A549 (cell line): ENCODE measurements around the gene ERN1. TPM values are rescaled to one million over a fixed set of nuclear protein-coding genes. Genes with fewer than 3 reads are reported as not detected.

Experiments
- ATAC-seq, 2 experiments: fragments of 200-7000 bp in 1 of 2; fragments of >200 bp in 1 of 2; cut with Nextera tagmentation in 1 of 2; cut with Tn5 transposase in 1 of 2; 3 replicates each; pipeline versions ENCODE4 v1.8.0 to v1.9.1; 2018 to 2020; ENCODE audit warnings: mild to moderate bottlenecking in 1 of 2, moderate library complexity in 1 of 2
- CTCF ChIA-PET: fragments of 300-600 bp; sonication (Branson Sonifier 250); formaldehyde crosslinking; extraction: SDS; loops from one replicate; lab custom pipeline; 2021; ENCODE audit warnings: antibody characterized with exemption, inconsistent platforms; lab: Yijun Ruan, JAX
- POLR2A ChIA-PET: fragments of 350-600 bp; formaldehyde crosslinking; extraction: SDS; loops from one replicate; lab custom pipeline; 2021; ENCODE audit warnings: antibody characterized with exemption, inconsistent platforms; lab: Yijun Ruan, JAX
- DNase-seq, 2 experiments: peaks; one replicate each; pipeline versions ENCODE4 v3.0.0 to v3.0.0-alpha.2; 2011 to 2016; ENCODE audit warnings: low read depth in 1 of 2, low spot score in 1 of 2
- FAIRE-seq: peaks from 2 replicates; lab custom pipeline; 2011; peaks lifted over from hg19 to GRCh38; lab: Jason Lieb, UNC
- H3K27ac ChIP-seq, 2 experiments: fragments of >200 bp; sonication (Bioruptor Twin); formaldehyde crosslinking; 3 replicates each; pipeline ENCODE4 v1.5.1; 2016 to 2017
- H3K4me1 ChIP-seq: fragments of >200 bp; sonication (Bioruptor Twin); formaldehyde crosslinking; 3 replicates; pipeline ENCODE4 v1.6.1; 2016
- H3K4me2 ChIP-seq: fragments of >200 bp; sonication (Bioruptor Twin); formaldehyde crosslinking; 3 replicates; pipeline ENCODE4 v1.6.1; 2016
- H3K4me3 ChIP-seq: fragments of >200 bp; sonication (Bioruptor Twin); formaldehyde crosslinking; 3 replicates; pipeline ENCODE4 v1.5.1; 2016
- H3K9me3 ChIP-seq: fragments of >200 bp; sonication (Bioruptor Twin); formaldehyde crosslinking; 3 replicates; pipeline ENCODE4 v1.6.1; 2016
- ATOH8 ChIP-seq: fragments of 250-450 bp; sonication (Bioruptor Pico); IDR thresholded peaks from 2 replicates; pipeline ENCODE4 v1.5.0; 2020; ENCODE audit warnings: low read depth, mild to moderate bottlenecking, moderate library complexity
- BHLHE40 ChIP-seq: IDR thresholded peaks from 2 replicates; pipeline ENCODE4 v1.6.1; 2012; ENCODE audit warnings: low read depth, low read length, inconsistent platforms
- ELK1 ChIP-seq: fragments of 150-350 bp; IDR thresholded peaks from 2 replicates; pipeline ENCODE4 v1.6.1; 2014; ENCODE audit warnings: low read depth, mild to moderate bottlenecking, low read length
- ESRRA ChIP-seq: fragments of 150-350 bp; IDR thresholded peaks from 2 replicates; pipeline ENCODE4 v1.6.1; 2014; ENCODE audit warnings: mild to moderate bottlenecking, low read length, borderline replicate concordance
- FOSL2 ChIP-seq, 2 experiments: fragments of 450-650 bp in 1 of 2; fragments of >200 bp in 1 of 2; sonication (Bioruptor Twin) in 1 of 2; formaldehyde crosslinking; IDR thresholded peaks; 2 replicates each; pipeline versions ENCODE4 v1.5.0 to v1.6.1; 2016 to 2020; ENCODE audit warnings: mild to moderate bottlenecking in 1 of 2, moderate library complexity in 1 of 2
- HMGXB4 ChIP-seq: fragments of 250-450 bp; sonication (Bioruptor Pico); IDR thresholded peaks from 2 replicates; pipeline ENCODE4 v1.5.0; 2021; ENCODE audit warnings: mild to moderate bottlenecking, moderate library complexity, borderline replicate concordance
- HOXA7 ChIP-seq: fragments of 250-450 bp; sonication (Bioruptor Pico); IDR thresholded peaks from 2 replicates; pipeline ENCODE4 v1.5.0; 2020; ENCODE audit warnings: mild to moderate bottlenecking, moderate library complexity
- HOXB13 ChIP-seq: fragments of 250-450 bp; sonication (Bioruptor Pico); IDR thresholded peaks from 2 replicates; pipeline ENCODE4 v1.5.0; 2020; ENCODE audit warnings: low read depth, mild to moderate bottlenecking, moderate library complexity
- KDM1A ChIP-seq: fragments of 200-600 bp; sonication (generic); IDR thresholded peaks from 2 replicates; pipeline ENCODE4 v1.6.1; 2016; ENCODE audit warnings: low read depth, mild to moderate bottlenecking
- MAX ChIP-seq: IDR thresholded peaks from 2 replicates; pipeline ENCODE4 v1.6.1; 2012
- MYC ChIP-seq: IDR thresholded peaks from 2 replicates; pipeline ENCODE4 v1.6.1; 2012; ENCODE audit warnings: mild to moderate bottlenecking, inconsistent platforms, low read length, improper control_type of control experiment, borderline replicate concordance
- PBX3 ChIP-seq: IDR thresholded peaks from 2 replicates; pipeline ENCODE4 v1.6.1; 2012
- PHF8 ChIP-seq: fragments of 200-600 bp; sonication (generic); IDR thresholded peaks from 2 replicates; pipeline ENCODE4 v1.6.1; 2016; ENCODE audit warnings: low read depth, mild to moderate bottlenecking, antibody characterized with exemption, moderate library complexity, borderline replicate concordance
- POLR2A ChIP-seq: IDR thresholded peaks from 2 replicates; pipeline ENCODE4 v1.6.1; 2012; ENCODE audit warnings: mild to moderate bottlenecking, low read length
- REST ChIP-seq: fragments of 200-600 bp; sonication (generic); IDR thresholded peaks from 2 replicates; pipeline ENCODE4 v1.6.1; 2016; ENCODE audit warnings: antibody characterized with exemption, mild to moderate bottlenecking, moderate library complexity
- RNF2 ChIP-seq: fragments of 200-600 bp; sonication (generic); IDR thresholded peaks from 2 replicates; pipeline ENCODE4 v1.6.1; 2016; ENCODE audit warnings: low read depth, mild to moderate bottlenecking, antibody characterized with exemption, moderate library complexity, borderline replicate concordance
- SMC3 ChIP-seq: fragments of >200 bp; sonication (Bioruptor Twin); formaldehyde crosslinking; IDR thresholded peaks from 3 replicates; pipeline ENCODE4 v1.6.1; 2018; ENCODE audit warnings: inconsistent platforms
- TFCP2L1 ChIP-seq: fragments of 250-450 bp; sonication (Bioruptor Pico); IDR thresholded peaks from 2 replicates; pipeline ENCODE4 v1.5.0; 2021; ENCODE audit warnings: mild to moderate bottlenecking
- ZFP36 ChIP-seq: fragments of 450-650 bp; IDR thresholded peaks from 2 replicates; pipeline ENCODE4 v1.6.1; 2014; ENCODE audit warnings: borderline replicate concordance; ENCODE audit not compliant: partially characterized antibody
- ZNF302 ChIP-seq: fragments of 250-450 bp; sonication (Bioruptor Pico); IDR thresholded peaks from 2 replicates; pipeline ENCODE4 v1.9.0; 2021; ENCODE audit warnings: inconsistent platforms, mild to moderate bottlenecking, moderate library complexity
- WGBS: methylation state at CpG from one replicate; pipeline ENCODE4 v1.1.6; 2017; ENCODE audit errors: missing lambda C conversion rate; 5-methylcytosine and 5-hydroxymethylcytosine counted together
- polyA plus RNA-seq, 4 experiments: library from polyadenylated mRNA; depleted of rRNA in 3 of 4; stranded (reverse); fragments of >200 nt; fragmentation: RNase III in 1 of 4; extraction: RNeasy Plus Mini Kit Qiagen cat#74134 plus additional on column Dnase treatment in 1 of 4; gene quantifications; 2 replicates in 3 of 4; 3 replicates in 1 of 4; pipeline ENCODE4 v1.2.3, GENCODE V29; 2011 to 2017

ERN1 gene
- polyA plus RNA-seq, 2 of the 4 experiments (the other 2 are of a cell fraction): 4.1 to 19.8 TPM

- ChIA-PET CTCF (interaction anchor here (0.6 to 4.0 kb wide), 6 partner anchors 9 to 72 kb away, joined by 3 to 24 read pairs (median 6); partner anchors contain the start of gene ERN1), POLR2A (interaction anchor here (0.6 kb wide), 1 partner anchor 8 kb away, joined by 3 read pairs; no protein-coding TSS in a partner anchor)
- Histone ChIP-seq H3K4me3 (no peak overlapping the region), H3K27ac (no peak overlapping the region)
- no peak for ATAC-seq
- TF ChIP-seq PBX3 (no peak), ATOH8 (CRISPR knock-in tag) (no peak)
- TF ChIP-seq, all 56 proteins: peak for 0
- no peak for FAIRE-seq
- no peak overlapping the region for H3K4me2 ChIP-seq
- peaks cover 9% of the 10 kb centered on the region; the same call in 2 of the 3 replicates for H3K4me1 ChIP-seq
- no peaks in the 10 kb centered on the region for H3K9me3 ChIP-seq
- DNase-seq: no peak
- WGBS: 74% methylated on average over 8 of the region's 8 CpGs
Observed at GRCh38 chr17:64097196-64097936, 32.6 kb downstream of the ERN1 start.

GRCh38 chr17:64096037-64096436 lies 33.9 kb downstream of the ERN1 start:
- CTCF ChIA-PET: interaction anchor here (1.0 to 5.0 kb wide), 7 partner anchors 10 to 70 kb away, joined by 3 to 24 read pairs (median 6); partner anchors contain the start of gene ERN1
- H3K27ac ChIP-seq: no peak overlapping the region
- H3K4me3 ChIP-seq: no peak overlapping the region
- peaks cover 9% of the 10 kb centered on the region; the same call in 2 of the 3 replicates for H3K4me1 ChIP-seq
- no peak for TF ChIP-seq ZFP36
- no peaks in the 10 kb centered on the region for H3K9me3 ChIP-seq
- ATAC-seq (no peak), DNase-seq (no peak), FAIRE-seq (no peak)
- 90% methylated on average over 3 of the region's 3 CpGs for WGBS
- POLR2A ChIA-PET: no interaction called here
- no peak overlapping the region for H3K4me2 ChIP-seq

GRCh38 chr17:64095144-64095882 lies 34.6 kb downstream of the ERN1 start:
- peaks cover 9% of the 10 kb centered on the region; the same call in 2 of the 3 replicates for H3K4me1 ChIP-seq
- no peak overlapping the region for H3K4me2 ChIP-seq
- no peak overlapping the region for H3K27ac ChIP-seq
- ChIA-PET CTCF (interaction anchor here (1.1 to 5.0 kb wide), 8 partner anchors 15 to 186 kb away, joined by 3 to 24 read pairs (median 6); partner anchors contain the start of genes ERN1 and GH1), POLR2A (interaction anchor here (0.7 kb wide), 1 partner anchor 50 kb away, joined by 3 read pairs; no protein-coding TSS in a partner anchor)
- H3K9me3 ChIP-seq: no peaks in the 10 kb centered on the region
- no peak overlapping the region for H3K4me3 ChIP-seq
- FAIRE-seq (no peak), DNase-seq (no peak), ATAC-seq (no peak)
- 92% methylated on average over 7 of the region's 7 CpGs for WGBS
- no peak for TF ChIP-seq ESRRA
- no peak for TF ChIP-seq BHLHE40
- no peak for TF ChIP-seq HMGXB4 (CRISPR knock-in tag)
- TF ChIP-seq HOXB13 (CRISPR knock-in tag): no peak
- TF ChIP-seq HOXA7 (CRISPR knock-in tag): no peak
- no peak for TF ChIP-seq ZNF302 (CRISPR knock-in tag)
- no peak for TF ChIP-seq MAX
- TF ChIP-seq TFCP2L1 (CRISPR knock-in tag): no peak
- TF ChIP-seq FOSL2 (IDR thresholded peaks at IDR 0.05): no peak
- TF ChIP-seq FOSL2 (CRISPR knock-in tag; IDR thresholded peaks at IDR 0.05): no peak
- TF ChIP-seq POLR2A: no peak
- no peak for TF ChIP-seq REST
- no peak for TF ChIP-seq PHF8
- TF ChIP-seq SMC3: no peak
- TF ChIP-seq MYC: no peak
- TF ChIP-seq RNF2: no peak
- no peak for TF ChIP-seq ELK1
- TF ChIP-seq KDM1A: no peak
